Activated naive CD8-positive, alpha-beta T cell treated with anti-CD3 and anti-CD28 coated beads, Interleukin-2, amount 50 U/mL, for 16 hours (primary cell): ENCODE measurements around the gene MEF2A.

Experiments used
- DNase-seq: peaks from one replicate; pipeline ENCODE4 v3.0.0-alpha.2; 2020; ENCODE audit warnings: low read depth, low spot score

MEF2A gene

GRCh38 chr15:99703603-99704443 is 138.0 kb downstream of the MEF2A start:
- no peak for DNase-seq

GRCh38 chr15:99704444-99704838 is 138.7 kb downstream of the MEF2A start:
- no peak for DNase-seq

GRCh38 chr15:99706557-99707303 is 140.9 kb downstream of the MEF2A start:
- DNase-seq, result no peak

- DNase-seq, result no peak
Observed at GRCh38 chr15:99707473-99708270, 141.9 kb downstream of the MEF2A start.

- no peak for DNase-seq
Observed at GRCh38 chr15:99708563-99708962, 142.8 kb downstream of the MEF2A start.

GRCh38 chr15:99709243-99709986 is 143.6 kb downstream of the MEF2A start:
- DNase-seq, result no peak

GRCh38 chr15:99711625-99712024 is 145.8 kb downstream of the MEF2A start:
- DNase-seq, result no peak

- DNase-seq, result no peak
Observed at GRCh38 chr15:99712415-99712814, 146.6 kb downstream of the MEF2A start.

- no peak for DNase-seq
Observed at GRCh38 chr15:99716540-99717095, 150.8 kb downstream of the MEF2A start.

GRCh38 chr15:99717161-99718009 is 151.6 kb downstream of the MEF2A start:
- DNase-seq, result no peak

- no peak for DNase-seq
Observed at GRCh38 chr15:99718421-99718820, 152.6 kb downstream of the MEF2A start.

- no peak for DNase-seq
Observed at GRCh38 chr15:99719096-99719541, 153.3 kb downstream of the MEF2A start.

GRCh38 chr15:99720533-99720932 is 154.7 kb downstream of the MEF2A start:
- DNase-seq, result no peak

GRCh38 chr15:99721104-99721778 is 155.5 kb downstream of the MEF2A start:
- DNase-seq, result no peak

GRCh38 chr15:99721896-99722295 is 156.1 kb downstream of the MEF2A start:
- no peak for DNase-seq

GRCh38 chr15:99722406-99722805 is 156.6 kb downstream of the MEF2A start:
- DNase-seq, result no peak

- no peak for DNase-seq
Observed at GRCh38 chr15:99726333-99726732, 160.5 kb downstream of the MEF2A start.

GRCh38 chr15:99727330-99727729 is 161.5 kb downstream of the MEF2A start:
- no peak for DNase-seq

- no peak for DNase-seq
Observed at GRCh38 chr15:99727733-99728132, 161.9 kb downstream of the MEF2A start.
